HEK293 (cell line): ENCODE results near the gene FHAD1.

Source experiments
- AEBP2 ChIP-seq: fragments of 450-650 bp; formaldehyde crosslinking; IDR thresholded peaks from 2 replicates; pipeline ENCODE4 v1.5.1; 2016; ENCODE audit warnings: missing biosample characterization, missing genetic modification characterization, borderline replicate concordance
- BCL6B ChIP-seq: fragments of 450-650 bp; formaldehyde crosslinking; IDR thresholded peaks from 2 replicates; pipeline ENCODE4 v1.5.1; 2017; ENCODE audit warnings: missing biosample characterization, missing genetic modification characterization
- IKZF3 ChIP-seq: fragments of 450-650 bp; IDR thresholded peaks from 2 replicates; pipeline ENCODE4 v1.5.0; 2018; ENCODE audit warnings: missing biosample characterization, mild to moderate bottlenecking, missing genetic modification characterization, moderate library complexity
- PBX3 ChIP-seq: sonication (generic); formaldehyde crosslinking; IDR thresholded peaks from 2 replicates; pipeline ENCODE4 v1.8.1; 2022; ENCODE audit warnings: mild to moderate bottlenecking, moderate library complexity, missing genetic modification reagents
- PRDM10 ChIP-seq: fragments of 450-650 bp; formaldehyde crosslinking; IDR thresholded peaks from 2 replicates; pipeline ENCODE4 v1.5.1; 2016; ENCODE audit warnings: missing biosample characterization, missing genetic modification characterization
- SCRT1 ChIP-seq: fragments of 450-650 bp; formaldehyde crosslinking; IDR thresholded peaks from 2 replicates; pipeline ENCODE4 v1.5.1; 2016; ENCODE audit warnings: missing biosample characterization, missing genetic modification characterization, borderline replicate concordance
- SCRT2 ChIP-seq: fragments of 450-650 bp; formaldehyde crosslinking; IDR thresholded peaks from 2 replicates; pipeline ENCODE4 v1.5.1; 2016; ENCODE audit warnings: missing biosample characterization, missing genetic modification characterization
- ZBTB10 ChIP-seq: fragments of 450-650 bp; formaldehyde crosslinking; IDR thresholded peaks from 2 replicates; pipeline ENCODE4 v1.5.1; 2016; ENCODE audit warnings: missing biosample characterization, missing genetic modification characterization
- ZBTB44 ChIP-seq: fragments of 450-650 bp; IDR thresholded peaks from 2 replicates; pipeline ENCODE4 v1.5.1; 2018; ENCODE audit warnings: missing biosample characterization, mild to moderate bottlenecking, missing genetic modification characterization
- ZEB2 ChIP-seq: fragments of 450-650 bp; formaldehyde crosslinking; IDR thresholded peaks from 2 replicates; pipeline ENCODE4 v1.5.1; 2016; ENCODE audit warnings: missing biosample characterization, missing genetic modification characterization
- ZFHX2 ChIP-seq: fragments of 450-650 bp; formaldehyde crosslinking; conservative IDR thresholded peaks from 2 replicates; pipeline ENCODE4 v1.5.1; 2016; ENCODE audit warnings: missing biosample characterization, missing genetic modification characterization
- ZNF175 ChIP-seq: fragments of 450-650 bp; formaldehyde crosslinking; IDR thresholded peaks from 2 replicates; pipeline ENCODE4 v1.5.1; 2016; ENCODE audit warnings: missing biosample characterization, missing genetic modification characterization
- ZNF23 ChIP-seq: fragments of 450-650 bp; formaldehyde crosslinking; IDR thresholded peaks from 2 replicates; pipeline ENCODE4 v1.5.1; 2016; ENCODE audit warnings: missing biosample characterization, missing genetic modification characterization, borderline replicate concordance
- ZNF350 ChIP-seq: fragments of 450-650 bp; formaldehyde crosslinking; IDR thresholded peaks from 2 replicates; pipeline ENCODE4 v1.5.0; 2017; ENCODE audit warnings: missing biosample characterization, mild to moderate bottlenecking, missing genetic modification characterization
- ZNF423 ChIP-seq: fragments of 450-650 bp; formaldehyde crosslinking; IDR thresholded peaks from 2 replicates; pipeline ENCODE4 v1.5.1; 2016; ENCODE audit warnings: missing biosample characterization, missing genetic modification characterization
- ZNF510 ChIP-seq: fragments of 450-650 bp; formaldehyde crosslinking; IDR thresholded peaks from 2 replicates; pipeline ENCODE4 v1.5.1; 2018; ENCODE audit warnings: mild to moderate bottlenecking, missing genetic modification characterization, missing biosample characterization; ENCODE audit not compliant: insufficient replicate concordance
- ZNF514 ChIP-seq: fragments of 450-650 bp; formaldehyde crosslinking; IDR thresholded peaks from 2 replicates; pipeline ENCODE4 v1.5.1; 2016; ENCODE audit warnings: missing biosample characterization, missing genetic modification characterization
- ZNF529 ChIP-seq: fragments of 450-650 bp; formaldehyde crosslinking; IDR thresholded peaks from 2 replicates; pipeline ENCODE4 v1.5.1; 2017; ENCODE audit warnings: missing genetic modification characterization, missing biosample characterization; ENCODE audit not compliant: insufficient replicate concordance
- ZNF600 ChIP-seq: fragments of 450-650 bp; formaldehyde crosslinking; IDR thresholded peaks from 2 replicates; pipeline ENCODE4 v1.5.1; 2016; ENCODE audit warnings: missing biosample characterization, missing genetic modification characterization
- ZNF660 ChIP-seq: fragments of 450-650 bp; IDR thresholded peaks from 2 replicates; pipeline ENCODE4 v1.5.1; 2018; ENCODE audit warnings: missing biosample characterization, mild to moderate bottlenecking, missing genetic modification characterization
- ZNF692 ChIP-seq: fragments of 450-650 bp; formaldehyde crosslinking; IDR thresholded peaks from 2 replicates; pipeline ENCODE4 v1.5.1; 2016; ENCODE audit warnings: missing biosample characterization, missing genetic modification characterization
- ZNF76 ChIP-seq: fragments of 450-650 bp; formaldehyde crosslinking; IDR thresholded peaks from 2 replicates; pipeline ENCODE4; 2016; ENCODE audit warnings: low read depth, missing biosample characterization, missing genetic modification characterization, borderline replicate concordance
- ZNF776 ChIP-seq: fragments of 450-650 bp; formaldehyde crosslinking; IDR thresholded peaks from 2 replicates; pipeline ENCODE4 v1.5.0; 2017; ENCODE audit warnings: missing biosample characterization, missing genetic modification characterization, borderline replicate concordance
- ZNF837 ChIP-seq: fragments of 450-650 bp; formaldehyde crosslinking; IDR thresholded peaks from 2 replicates; pipeline ENCODE4 v1.5.1; 2016; ENCODE audit warnings: missing biosample characterization, missing genetic modification characterization
- ZXDB ChIP-seq: fragments of 450-650 bp; formaldehyde crosslinking; IDR thresholded peaks from 2 replicates; pipeline ENCODE4 v1.5.1; 2016; ENCODE audit warnings: missing biosample characterization, missing genetic modification characterization

FHAD1 gene

GRCh38 chr1:15272009-15272781 lies 25.2 kb downstream of the FHAD1 start (continued):
- TF ChIP-seq BCL6B = no peak
- peak; percentile 30; the same call in 1 of the 2 replicates for TF ChIP-seq ZXDB (tag by site-specific recombination)
- TF ChIP-seq ZNF175 = no peak
- no peak for TF ChIP-seq ZNF423 (tag by site-specific recombination)
- TF ChIP-seq ZNF76 (tag by site-specific recombination) = no peak
- no peak for TF ChIP-seq ZNF837 (tag by site-specific recombination)
- peak; percentile 61; the same call in 1 of the 2 replicates for TF ChIP-seq ZNF692
- TF ChIP-seq ZBTB10 = no peak
- TF ChIP-seq ZNF600 (tag by site-specific recombination) = no peak
- peak; percentile 67; the same call in 1 of the 2 replicates for TF ChIP-seq ZBTB44 (tag by site-specific recombination)
- no peak for TF ChIP-seq PRDM10
- TF ChIP-seq SCRT2 (tag by site-specific recombination) = peak; percentile 60
- TF ChIP-seq ZNF23 (tag by site-specific recombination) = no peak
- TF ChIP-seq AEBP2 = no peak
- TF ChIP-seq SCRT1 (tag by site-specific recombination) = peak; percentile 42; the same call in 1 of the 2 replicates
- peak; percentile 24; the same call in 1 of the 2 replicates for TF ChIP-seq PBX3 (CRISPR knock-in tag)
- TF ChIP-seq IKZF3 (tag by site-specific recombination) = 0 out of 2 replicates have a peak, but pooled peaks have one; percentile 26
- TF ChIP-seq ZNF350 (tag by site-specific recombination) = no peak
- peak; percentile 67; the same call in 1 of the 2 replicates for TF ChIP-seq ZEB2 (tag by site-specific recombination)
- TF ChIP-seq ZNF510 (tag by site-specific recombination) = no peak
- TF ChIP-seq ZNF660 (tag by site-specific recombination) = peak; percentile 68; the same call in 1 of the 2 replicates
- no peak for TF ChIP-seq ZFHX2 (tag by site-specific recombination)
- TF ChIP-seq ZNF776 (tag by site-specific recombination) = no peak
- TF ChIP-seq ZNF529 (tag by site-specific recombination) = no peak
- no peak for TF ChIP-seq ZNF514 (tag by site-specific recombination)
